ENCODE data around the gene TCF19.
A peak's percentile ranks its signal among the peaks of the same experiment; 100 is the strongest.
"Not testable (repeated sequence)": the region's sequence is repeated elsewhere in the genome, so short reads cannot be mapped to it uniquely, and the experiment has no call there.

TCF19 gene

DNA sequence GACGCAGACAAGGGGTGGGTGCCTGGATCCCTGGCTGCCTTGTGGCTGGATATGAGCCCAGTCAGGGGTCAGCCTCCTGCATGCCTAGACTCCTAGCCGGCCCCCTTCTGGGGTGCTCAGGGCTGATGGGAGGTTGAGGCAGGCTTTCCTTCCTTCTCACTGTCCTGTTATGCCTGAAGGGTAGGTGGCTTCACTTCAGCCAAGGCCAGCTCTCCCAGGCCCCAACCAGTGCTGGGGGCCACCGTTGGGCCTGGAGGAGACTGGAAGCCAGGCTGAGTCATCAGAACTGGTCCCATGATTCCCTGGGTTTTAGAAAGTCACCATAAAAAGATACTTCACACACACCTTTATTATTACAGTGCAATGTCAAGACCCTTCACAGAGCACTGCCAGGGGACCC lies 15.0 kb downstream of the TCF19 start:
- peaks cover 0 to 2% of the 10 kb centered on the region in 2 donors for H3K4me1 Mint-ChIP-seq
- no peaks in the 10 kb centered on the region for H3K9me3 Mint-ChIP-seq
- DNase-seq (no peak), ATAC-seq (replicated peaks) (no peak)
- H3K36me3 Mint-ChIP-seq: peaks cover 0 to 4% of the 10 kb centered on the region in 2 donors
- no peak overlapping the region for H3K4me3 Mint-ChIP-seq
- H3K27me3 Mint-ChIP-seq: no peaks in the 10 kb centered on the region
- H3K27ac Mint-ChIP-seq: no peak overlapping the region

DNA sequence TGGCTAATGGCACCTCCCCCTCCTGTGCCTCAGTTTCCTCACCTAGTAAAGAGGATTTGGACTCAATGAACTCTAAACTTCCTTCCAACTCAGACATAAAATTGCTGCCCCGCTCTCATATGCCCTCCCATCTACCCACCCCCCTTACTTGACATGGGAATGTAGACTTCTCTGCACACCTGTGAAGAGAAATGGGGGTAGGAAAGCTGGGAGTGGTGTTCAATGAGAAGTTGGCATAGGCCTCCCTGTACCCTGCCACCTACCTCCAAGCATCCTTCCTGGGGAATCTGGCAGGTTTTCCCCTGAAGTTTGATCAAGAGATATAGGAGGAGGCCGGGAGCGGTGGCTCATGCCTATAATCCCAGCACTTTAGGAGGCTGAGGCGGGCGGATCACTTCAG lies 16.0 kb downstream of the TCF19 start:
- H3K27ac Mint-ChIP-seq: no peak overlapping the region
- ATAC-seq (replicated peaks): no peak
- H3K4me1 Mint-ChIP-seq: peaks cover 6 to 10% of the 10 kb centered on the region in 2 donors
- peaks cover 0 to 4% of the 10 kb centered on the region in 2 donors for H3K36me3 Mint-ChIP-seq
- no peak overlapping the region for H3K4me3 Mint-ChIP-seq
- no peak for DNase-seq
- H3K9me3 Mint-ChIP-seq: no peaks in the 10 kb centered on the region
- no peaks in the 10 kb centered on the region for H3K27me3 Mint-ChIP-seq

DNA sequence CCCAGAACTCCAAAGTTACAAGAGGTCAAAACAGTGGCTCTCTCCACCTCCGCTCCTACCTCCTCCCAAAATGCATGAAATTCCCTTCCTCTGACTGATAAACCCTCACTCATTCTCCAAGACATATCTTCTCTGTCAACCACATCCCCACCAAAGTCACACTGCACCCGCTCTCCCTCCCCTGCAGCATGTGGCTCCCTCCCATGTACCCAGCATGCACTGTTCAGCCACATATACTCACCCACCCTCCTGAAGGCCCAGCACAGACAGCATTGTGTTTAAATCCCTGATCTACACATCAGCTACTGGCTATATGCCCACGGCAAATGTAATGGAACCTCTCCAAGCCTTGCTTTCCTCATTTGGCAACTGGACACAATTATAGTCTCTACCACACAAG lies 17.6 kb downstream of the TCF19 start:
- DNase-seq (no peak), ATAC-seq (replicated peaks) (no peak)
- Mint-ChIP-seq H3K36me3 (peaks cover 0 to 4% of the 10 kb centered on the region in 2 donors), H3K27me3 (no peaks in the 10 kb centered on the region), H3K4me1 (peaks cover 17 to 19% of the 10 kb centered on the region in 2 donors), H3K27ac (no peak overlapping the region), H3K9me3 (no peaks in the 10 kb centered on the region), H3K4me3 (no peak overlapping the region)

DNA sequence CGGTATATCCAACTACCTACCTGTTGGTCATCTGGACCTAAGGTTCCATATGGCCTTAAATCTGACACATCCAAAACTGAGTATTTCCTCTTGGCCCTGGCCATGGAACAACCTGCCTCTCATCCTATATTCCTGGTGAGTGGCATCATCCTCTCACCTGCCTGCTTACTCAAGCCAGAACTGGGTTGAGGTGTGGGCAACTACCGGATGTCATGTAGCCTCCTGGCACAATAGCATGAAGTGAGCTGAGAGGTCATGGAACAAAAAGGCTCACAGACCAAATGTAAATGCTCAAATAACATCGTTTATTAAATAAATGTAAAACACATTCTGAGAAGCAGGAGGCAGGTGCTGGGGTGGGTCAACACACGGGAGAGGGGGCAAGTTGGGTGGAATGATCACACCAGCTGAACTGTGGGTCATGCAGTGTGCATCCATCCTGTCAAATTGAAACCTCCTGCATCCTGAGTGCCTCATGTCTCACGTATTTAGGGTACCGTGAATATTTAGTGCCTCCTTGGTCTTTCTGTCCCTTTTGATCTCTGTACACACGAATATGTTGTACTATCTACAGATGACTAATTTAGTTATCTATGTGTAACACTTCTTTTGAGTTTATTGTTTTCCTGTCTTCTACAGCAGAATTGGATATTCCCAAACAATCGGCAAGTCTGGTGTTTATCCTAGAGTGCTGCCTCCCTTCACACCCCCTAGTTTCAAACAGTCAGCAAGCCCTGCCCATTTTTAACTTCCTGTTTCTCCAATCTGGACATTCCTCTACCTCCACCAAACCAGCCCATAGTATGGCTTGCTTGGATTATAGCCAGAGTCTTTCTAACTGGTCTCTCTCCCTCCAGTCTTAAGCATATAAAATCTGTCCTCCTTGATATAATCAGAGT lies 20.0 kb downstream of the TCF19 start:
- DNase-seq (no peak), ATAC-seq (replicated peaks) (peak in 1 of 2 donors; percentile 17)
- peaks cover 0 to 4% of the 10 kb centered on the region in 2 donors for H3K36me3 Mint-ChIP-seq
- no peaks in the 10 kb centered on the region for H3K27me3 Mint-ChIP-seq
- H3K4me3 Mint-ChIP-seq: no peak overlapping the region
- peak overlapping the region; percentile 2 for H3K27ac Mint-ChIP-seq
- no peaks in the 10 kb centered on the region for H3K9me3 Mint-ChIP-seq
- peaks cover 17 to 19% of the 10 kb centered on the region in 2 donors for H3K4me1 Mint-ChIP-seq

DNA sequence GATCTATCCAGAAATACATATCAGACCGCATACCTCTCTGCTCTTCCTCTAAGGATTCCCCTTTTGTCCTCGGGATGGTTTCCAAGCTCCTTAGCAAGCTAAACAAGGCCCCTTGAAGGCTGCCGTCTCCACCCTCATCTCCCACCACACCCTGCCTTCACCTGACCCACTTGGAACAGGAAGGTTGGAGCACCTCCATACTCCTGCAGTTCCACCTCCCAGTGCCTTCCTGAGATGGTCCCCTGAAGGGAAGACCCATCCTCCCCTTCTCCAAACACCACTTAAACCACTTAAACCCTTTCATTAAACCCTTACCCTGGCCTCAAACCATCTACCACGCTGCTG lies 20.6 kb downstream of the TCF19 start:
- peaks cover 17 to 19% of the 10 kb centered on the region in 2 donors for H3K4me1 Mint-ChIP-seq
- ATAC-seq (replicated peaks) (no peak), DNase-seq (no peak)
- peaks cover 0 to 4% of the 10 kb centered on the region in 2 donors for H3K36me3 Mint-ChIP-seq
- H3K27me3 Mint-ChIP-seq: no peaks in the 10 kb centered on the region
- no peak overlapping the region for H3K4me3 Mint-ChIP-seq
- H3K9me3 Mint-ChIP-seq: no peaks in the 10 kb centered on the region
- no peak overlapping the region for H3K27ac Mint-ChIP-seq

DNA sequence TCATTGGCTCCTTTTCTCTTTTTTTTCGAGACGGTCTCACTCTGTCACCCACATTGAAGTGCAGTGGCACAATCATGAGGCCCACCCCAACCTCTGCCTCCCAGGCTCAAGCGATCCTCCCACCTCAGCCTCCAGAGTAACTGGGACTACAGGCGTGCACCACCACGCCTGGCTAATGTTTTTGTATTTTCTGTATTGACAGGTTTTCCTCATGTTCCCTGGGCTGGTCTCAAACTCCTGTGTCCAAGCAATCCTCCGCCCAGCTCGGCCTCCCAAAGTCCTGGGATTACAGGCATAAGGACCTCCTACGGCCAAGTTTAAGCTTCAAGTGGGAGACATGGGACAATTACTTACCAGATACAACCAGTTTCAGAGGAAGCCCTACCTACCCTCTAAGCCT lies 21.5 kb downstream of the TCF19 start:
- ATAC-seq (replicated peaks) (no peak), DNase-seq (no peak)
- peaks cover 0 to 4% of the 10 kb centered on the region in 2 donors for H3K36me3 Mint-ChIP-seq
- no peaks in the 10 kb centered on the region for H3K9me3 Mint-ChIP-seq
- H3K4me1 Mint-ChIP-seq: peaks cover 17 to 19% of the 10 kb centered on the region in 2 donors
- H3K4me3 Mint-ChIP-seq: peak overlapping the region; percentile 88 to 94
- no peaks in the 10 kb centered on the region for H3K27me3 Mint-ChIP-seq
- H3K27ac Mint-ChIP-seq: peak overlapping the region; percentile 94

DNA sequence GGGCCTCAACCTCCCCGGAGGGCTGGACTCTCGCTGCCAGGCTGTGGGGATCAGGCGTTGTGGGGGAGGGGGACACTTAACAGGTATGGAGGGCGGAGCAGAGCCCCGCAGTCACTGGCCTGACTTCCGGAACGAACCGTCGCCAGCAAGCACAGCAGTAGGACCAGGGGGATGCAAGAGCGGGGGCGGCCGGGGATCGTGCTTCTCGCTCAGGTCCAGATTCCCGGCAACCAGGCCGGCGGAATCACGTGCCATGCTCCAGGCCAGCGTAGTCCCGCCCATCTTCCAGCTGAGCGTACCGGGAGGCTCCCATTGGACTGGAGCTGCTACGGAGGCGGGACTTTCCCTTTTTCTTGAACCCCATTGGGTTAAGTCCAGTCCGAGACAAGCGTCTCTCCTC lies 22.1 kb downstream of the TCF19 start:
- peak overlapping the region; percentile 94 for H3K27ac Mint-ChIP-seq
- peak overlapping the region; percentile 88 to 94 for H3K4me3 Mint-ChIP-seq
- no peaks in the 10 kb centered on the region for H3K9me3 Mint-ChIP-seq
- H3K36me3 Mint-ChIP-seq: peaks cover 0 to 4% of the 10 kb centered on the region in 2 donors
- peaks cover 18 to 19% of the 10 kb centered on the region in 2 donors for H3K4me1 Mint-ChIP-seq
- peak; percentile 98 to 99 for ATAC-seq (replicated peaks)
- peak; percentile 84 for DNase-seq
- no peaks in the 10 kb centered on the region for H3K27me3 Mint-ChIP-seq

DNA sequence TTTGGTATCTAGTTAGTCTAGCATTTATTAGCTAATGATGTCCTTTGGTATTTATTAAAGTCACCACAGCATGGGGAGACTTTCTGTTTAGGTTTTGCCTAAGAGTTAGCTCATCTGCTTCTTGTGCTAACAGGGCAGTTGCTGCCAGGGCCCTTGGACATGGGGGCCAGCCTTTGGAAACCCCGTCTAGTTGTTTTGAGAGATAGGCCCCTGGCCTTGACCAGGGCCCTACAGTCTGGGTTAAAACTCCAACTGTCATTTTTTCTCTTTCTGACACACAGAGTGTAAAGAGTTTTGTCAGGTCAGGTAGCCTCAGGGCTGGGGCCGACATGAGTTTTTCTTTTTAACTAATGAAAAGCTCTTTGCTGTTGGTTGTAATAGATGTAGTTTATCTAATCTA lies 24.9 kb downstream of the TCF19 start:
- H3K4me3 Mint-ChIP-seq; H3K27ac Mint-ChIP-seq; ATAC-seq (replicated peaks); H3K36me3 Mint-ChIP-seq; H3K27me3 Mint-ChIP-seq; H3K9me3 Mint-ChIP-seq; DNase-seq: not testable (repeated sequence)
- peaks cover 27 to 40% of the 10 kb centered on the region in 2 donors for H3K4me1 Mint-ChIP-seq

DNA sequence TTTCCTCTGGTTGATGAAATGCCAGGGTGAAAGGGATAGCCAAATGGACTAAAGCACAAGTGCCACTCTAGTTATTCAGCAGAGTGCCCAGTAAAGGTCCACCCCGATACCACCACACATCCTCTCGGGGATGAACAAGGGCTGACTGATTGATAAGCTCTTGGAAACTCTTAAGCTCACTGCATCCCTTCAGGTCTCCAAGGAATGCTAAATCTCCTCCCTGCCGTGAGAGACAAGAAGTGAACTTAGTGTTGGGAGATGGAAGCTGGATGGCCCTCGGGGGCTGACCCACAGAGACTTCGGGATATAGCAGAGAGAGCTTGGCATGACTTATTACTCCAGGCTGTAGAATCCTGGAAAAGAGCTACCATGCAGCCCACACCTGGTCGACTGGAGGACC lies 25.5 kb downstream of the TCF19 start:
- not testable (repeated sequence) for DNase-seq; ATAC-seq (replicated peaks); H3K27me3 Mint-ChIP-seq; H3K27ac Mint-ChIP-seq; H3K4me3 Mint-ChIP-seq; H3K36me3 Mint-ChIP-seq; H3K9me3 Mint-ChIP-seq
- H3K4me1 Mint-ChIP-seq: peaks cover 24 to 36% of the 10 kb centered on the region in 2 donors

DNA sequence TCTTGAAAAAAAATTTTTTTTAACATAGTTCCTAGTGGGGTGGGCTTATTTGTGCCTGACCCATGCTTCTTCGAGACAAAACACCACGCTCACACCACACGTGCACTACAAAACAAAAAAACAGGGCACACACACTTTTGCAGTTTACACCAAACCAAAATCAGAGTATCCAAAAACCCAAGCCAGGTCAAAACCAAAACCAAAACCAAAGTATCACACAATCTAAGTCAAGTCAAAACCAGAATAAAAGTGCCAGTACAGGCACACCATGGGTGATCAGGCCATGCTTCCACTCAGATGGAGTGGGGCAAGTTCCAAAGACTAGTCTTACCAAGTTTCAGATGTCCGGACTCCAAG lies 27.3 kb downstream of the TCF19 start:
- not testable (repeated sequence) for ATAC-seq (replicated peaks); H3K27me3 Mint-ChIP-seq; H3K36me3 Mint-ChIP-seq; H3K4me3 Mint-ChIP-seq; DNase-seq; H3K9me3 Mint-ChIP-seq
- H3K4me1 Mint-ChIP-seq: peaks cover 14 to 25% of the 10 kb centered on the region in 2 donors
- H3K27ac Mint-ChIP-seq: peak overlapping the region; percentile 93

DNA sequence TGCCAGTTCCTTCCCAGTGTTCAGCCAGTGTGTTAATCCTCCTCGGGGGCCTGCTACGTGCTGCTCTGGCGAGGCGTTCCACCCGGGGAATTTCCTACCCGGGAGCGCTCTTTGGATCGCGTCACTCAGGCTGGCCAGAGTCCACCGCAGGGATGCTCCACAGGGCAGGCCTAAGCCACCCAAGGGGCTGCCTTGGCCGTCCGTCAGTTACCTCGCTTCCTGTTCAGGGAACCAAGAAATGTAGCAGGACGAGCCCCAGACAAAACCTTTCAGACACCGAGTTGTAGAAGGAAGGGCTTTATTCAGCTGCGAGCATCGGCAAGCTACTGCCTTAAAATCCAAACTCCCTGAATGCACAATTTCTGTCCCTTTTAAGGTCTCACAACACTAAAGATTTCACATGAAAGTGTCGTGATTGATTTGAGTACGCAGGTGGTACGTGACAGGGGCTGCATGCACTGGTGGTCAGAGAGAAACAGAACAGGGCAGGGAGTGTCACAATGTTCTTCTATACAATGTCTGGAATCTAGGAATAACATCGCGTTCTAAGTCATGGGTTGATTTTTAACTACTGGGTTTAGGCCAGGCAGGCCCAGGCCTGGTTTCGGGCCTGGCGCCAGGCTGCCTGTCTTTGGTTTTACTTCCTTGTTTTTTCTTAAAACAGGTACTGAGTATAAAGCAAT lies 27.8 kb downstream of the TCF19 start:
- peak overlapping the region; percentile 9 to 25 for H3K4me3 Mint-ChIP-seq
- H3K36me3 Mint-ChIP-seq: no peaks in the 10 kb centered on the region
- peak in 1 of 2 donors; percentile 27 for ATAC-seq (replicated peaks)
- peak overlapping the region; percentile 93 for H3K27ac Mint-ChIP-seq
- peaks cover 13 to 24% of the 10 kb centered on the region in 2 donors for H3K4me1 Mint-ChIP-seq
- no peaks in the 10 kb centered on the region for H3K27me3 Mint-ChIP-seq
- DNase-seq: no peak
- H3K9me3 Mint-ChIP-seq: no peaks in the 10 kb centered on the region

DNA sequence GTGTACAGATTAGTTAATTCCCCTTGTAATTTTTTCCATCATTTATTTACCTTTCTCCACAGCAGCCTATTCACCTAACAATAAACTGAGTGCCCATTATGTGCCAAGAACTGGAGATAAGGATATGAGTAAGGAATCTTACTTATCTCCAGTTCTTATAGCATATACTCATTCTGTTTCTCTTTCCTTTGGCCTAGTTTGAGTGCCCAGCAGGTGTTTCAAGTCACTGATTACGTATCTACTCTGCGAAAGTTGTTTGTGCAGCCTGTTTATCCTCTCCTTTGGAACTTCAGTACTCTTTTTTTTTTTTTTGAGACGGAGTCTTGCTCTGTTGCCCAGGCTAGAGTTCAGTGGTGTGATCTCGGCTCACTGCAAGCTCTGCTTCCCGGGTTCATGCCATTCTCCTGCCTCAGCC lies 29.4 kb downstream of the TCF19 start:
- H3K4me3 Mint-ChIP-seq: no peak overlapping the region
- ATAC-seq (replicated peaks) (no peak), DNase-seq (no peak)
- no peaks in the 10 kb centered on the region for H3K27me3 Mint-ChIP-seq
- peaks cover 14 to 24% of the 10 kb centered on the region in 2 donors for H3K4me1 Mint-ChIP-seq
- H3K9me3 Mint-ChIP-seq: no peaks in the 10 kb centered on the region
- H3K27ac Mint-ChIP-seq: no peak overlapping the region
- no peaks in the 10 kb centered on the region for H3K36me3 Mint-ChIP-seq

DNA sequence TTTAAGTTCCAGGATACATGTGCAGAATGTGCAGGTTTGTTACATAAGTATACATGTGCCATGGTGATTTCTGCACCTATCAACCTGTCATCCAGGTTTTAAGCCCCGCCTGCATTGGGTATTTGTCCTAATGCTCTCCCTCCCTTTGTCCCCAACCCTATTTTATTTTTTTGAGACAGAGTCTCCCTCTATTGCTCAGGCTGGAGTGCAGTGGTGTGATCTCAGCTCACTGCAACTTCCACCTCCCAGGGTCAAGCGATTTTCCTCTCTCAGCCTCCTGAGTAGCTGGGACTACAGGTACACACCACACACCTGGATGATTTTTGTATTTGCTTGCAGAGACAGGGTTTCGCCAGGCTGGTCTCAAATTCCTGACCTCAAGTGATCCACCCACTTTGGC lies 30.8 kb downstream of the TCF19 start:
- H3K27ac Mint-ChIP-seq; H3K9me3 Mint-ChIP-seq; DNase-seq; ATAC-seq (replicated peaks); H3K27me3 Mint-ChIP-seq; H3K36me3 Mint-ChIP-seq; H3K4me3 Mint-ChIP-seq: not testable (repeated sequence)
- H3K4me1 Mint-ChIP-seq: peaks cover 17 to 24% of the 10 kb centered on the region in 2 donors

DNA sequence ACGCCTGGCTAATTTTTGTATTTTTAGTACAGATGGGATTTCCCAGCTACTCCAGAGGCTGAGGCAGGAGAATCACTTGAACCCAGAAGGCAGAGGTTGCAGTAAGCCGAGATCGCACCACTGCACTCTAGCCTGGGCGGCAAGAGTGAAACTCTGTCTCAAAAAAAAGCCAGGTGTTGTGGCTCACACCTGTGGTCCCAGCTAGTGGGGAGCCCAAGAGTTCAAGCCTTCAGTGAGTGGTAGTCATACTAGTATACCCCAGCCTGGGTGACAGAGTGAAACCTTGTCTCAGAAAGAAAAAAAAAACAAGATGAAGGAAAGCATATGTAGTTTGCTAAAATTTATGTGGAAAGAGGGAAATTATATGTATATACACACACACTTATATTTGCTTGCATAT lies 32.1 kb downstream of the TCF19 start:
- no peaks in the 10 kb centered on the region for H3K9me3 Mint-ChIP-seq
- H3K4me3 Mint-ChIP-seq: no peak overlapping the region
- H3K27me3 Mint-ChIP-seq: no peaks in the 10 kb centered on the region
- no peak overlapping the region for H3K27ac Mint-ChIP-seq
- H3K4me1 Mint-ChIP-seq: peaks cover 19 to 28% of the 10 kb centered on the region in 2 donors
- ATAC-seq (replicated peaks) (peak; percentile 51 to 57), DNase-seq (no peak)
- no peaks in the 10 kb centered on the region for H3K36me3 Mint-ChIP-seq
